Right lobe of liver (tissue), 6 donors: ENCODE results near the gene KRTAP4-3. TPM values are rescaled to one million over a fixed set of nuclear protein-coding genes. Genes with fewer than 3 reads are reported as not detected.
"Not testable (repeated sequence)": the region's sequence is repeated elsewhere in the genome, so short reads cannot be mapped to it uniquely, and the experiment has no call there.

Source experiments
- ATAC-seq, 4 donors: fragments of 200-7000 bp; cut with Tn5 transposase; one replicate each; pipeline ENCODE4 v1.9.1; 2020; ENCODE audit warnings: mild to moderate bottlenecking in 4 of 4, moderate library complexity in 4 of 4
- DNase-seq, 3 donors: peaks; one replicate each; pipeline ENCODE4 v3.0.0-alpha.2; 2020
- H3K27ac ChIP-seq, 3 donors: fragments of 200-600 bp; one replicate each; pipeline ENCODE4 v1.8.0; 2022
- H3K27me3 ChIP-seq, 2 donors: fragments of 200-600 bp; one replicate each; pipeline ENCODE4 v1.8.0; 2022
- H3K36me3 ChIP-seq, 4 donors: fragments of 200-600 bp; sonication (generic) in 1 of 4; one replicate each; pipeline versions ENCODE4 v1.5.1 to v1.8.0; 2017 to 2022; ENCODE audit warnings: control low read depth in 1 of 4
- H3K4me1 ChIP-seq, 4 donors: fragments of 200-600 bp; sonication (generic) in 1 of 4; one replicate each; pipeline versions ENCODE4 v1.5.1 to v1.8.0; 2017 to 2022; ENCODE audit warnings: control low read depth in 1 of 4
- H3K4me3 ChIP-seq, 3 donors: fragments of 200-600 bp; one replicate each; pipeline ENCODE4 v1.8.0; 2022
- H3K9me3 ChIP-seq, 4 donors: fragments of 200-600 bp; sonication (generic) in 1 of 4; one replicate each; pipeline versions ENCODE4 v1.5.1 to v1.8.0; 2017 to 2022; ENCODE audit warnings: control low read depth in 1 of 4
- POLR2A ChIP-seq: fragments of 450-650 bp; IDR thresholded peaks from one replicate; pipeline ENCODE4 v1.6.1; 2017; ENCODE audit warnings: antibody characterized with exemption, mild to moderate bottlenecking
- WGBS: methylation state at CpG from one replicate; pipeline ENCODE4 v1.1.6; 2018; ENCODE audit warnings: low coverage, low lambda C conversion rate; ENCODE audit not compliant: insufficient coverage; ENCODE audit errors: missing lambda C conversion rate; 5-methylcytosine and 5-hydroxymethylcytosine counted together
- intact Hi-C, 2 donors: fragments of 100-400 bp; cut with DNase I; formaldehyde crosslinking; loops; one replicate each; pipeline versions ENCODE4 v1.11.2 to v1.14.1; 2022
- small RNA-seq, 2 experiments: library from RNA; depleted of rRNA; stranded (forward); fragments of <200 nt; gene quantifications; one replicate each; pipeline ENCODE3, GENCODE V24; 2016
- total RNA-seq, 6 experiments: library from RNA; depleted of rRNA in 2 of 6; stranded (reverse); fragments of >200 nt in 2 of 6; fragmentation: NEBNext Ultra II Directional in 3 of 6; extraction: Animal tissue kit (Norgen Biotek cat#: 25700) in 3 of 6; gene quantifications; one replicate each; pipeline versions ENCODE4 v1.1.0 to v1.2.4, GENCODE V29; 2016 to 2023
- TF ChIP-seq, protein P1 (sequence below), 4 donors: fragments of 200-600 bp in 3 of 4; fragments of 450-650 bp in 1 of 4; IDR thresholded peaks; one replicate each; pipeline versions ENCODE4 v1.5.1 to v1.8.0; 2016 to 2022; ENCODE audit warnings: antibody characterized with exemption in 4 of 4, mild to moderate bottlenecking in 2 of 4
- donor health status: DM: no; HTN: yes; CAD: no.
- donor health status: DM: no; HTN: no; CAD: no.
- donor health status: DM: no; HTN: no; CAD: no.
- donor health status: DM: no; HTN: yes; CAD: no.
- donor health status: DM: no; HTN: yes; CAD: no.

KRTAP4-3 gene
- total RNA-seq, 6 experiments from 2014 or later: not detected

DNA sequence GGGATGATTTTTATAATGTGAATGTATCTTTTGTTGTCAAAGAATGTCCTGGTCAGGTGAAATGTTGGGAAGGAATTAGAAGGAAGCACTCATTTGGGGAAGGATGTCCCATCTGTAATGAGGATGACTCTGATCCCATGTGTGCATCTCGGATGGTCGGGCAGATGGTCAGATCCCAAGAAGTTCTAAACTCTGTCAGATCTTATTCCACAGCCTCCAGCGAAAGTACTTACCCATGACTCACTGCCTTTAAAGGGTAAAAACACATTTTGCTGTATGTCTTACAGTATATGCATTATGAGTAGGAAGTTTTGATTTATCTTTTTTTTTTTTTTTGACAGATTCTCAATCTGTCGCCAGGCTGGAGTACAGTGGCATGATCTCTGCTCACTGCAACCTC, 49.3 kb downstream of the KRTAP4-3 start:
- H3K27me3 ChIP-seq: no peaks in the 10 kb centered on the region
- H3K4me1 ChIP-seq: no peaks in the 10 kb centered on the region
- DNase-seq (no peak), ATAC-seq (no peak)
- no peaks in the 10 kb centered on the region for H3K36me3 ChIP-seq
- H3K4me3 ChIP-seq: no peak overlapping the region
- TF ChIP-seq, protein P1, sequence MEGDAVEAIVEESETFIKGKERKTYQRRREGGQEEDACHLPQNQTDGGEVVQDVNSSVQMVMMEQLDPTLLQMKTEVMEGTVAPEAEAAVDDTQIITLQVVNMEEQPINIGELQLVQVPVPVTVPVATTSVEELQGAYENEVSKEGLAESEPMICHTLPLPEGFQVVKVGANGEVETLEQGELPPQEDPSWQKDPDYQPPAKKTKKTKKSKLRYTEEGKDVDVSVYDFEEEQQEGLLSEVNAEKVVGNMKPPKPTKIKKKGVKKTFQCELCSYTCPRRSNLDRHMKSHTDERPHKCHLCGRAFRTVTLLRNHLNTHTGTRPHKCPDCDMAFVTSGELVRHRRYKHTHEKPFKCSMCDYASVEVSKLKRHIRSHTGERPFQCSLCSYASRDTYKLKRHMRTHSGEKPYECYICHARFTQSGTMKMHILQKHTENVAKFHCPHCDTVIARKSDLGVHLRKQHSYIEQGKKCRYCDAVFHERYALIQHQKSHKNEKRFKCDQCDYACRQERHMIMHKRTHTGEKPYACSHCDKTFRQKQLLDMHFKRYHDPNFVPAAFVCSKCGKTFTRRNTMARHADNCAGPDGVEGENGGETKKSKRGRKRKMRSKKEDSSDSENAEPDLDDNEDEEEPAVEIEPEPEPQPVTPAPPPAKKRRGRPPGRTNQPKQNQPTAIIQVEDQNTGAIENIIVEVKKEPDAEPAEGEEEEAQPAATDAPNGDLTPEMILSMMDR (IDR thresholded peaks at IDR 0.05): no peak
- no peak for TF ChIP-seq POLR2A
- no peaks in the 10 kb centered on the region for H3K9me3 ChIP-seq
- intact Hi-C loops: no loop called here
- H3K27ac ChIP-seq: no peak overlapping the region
- 55% methylated on average over 4 of the region's 4 CpGs for WGBS

DNA sequence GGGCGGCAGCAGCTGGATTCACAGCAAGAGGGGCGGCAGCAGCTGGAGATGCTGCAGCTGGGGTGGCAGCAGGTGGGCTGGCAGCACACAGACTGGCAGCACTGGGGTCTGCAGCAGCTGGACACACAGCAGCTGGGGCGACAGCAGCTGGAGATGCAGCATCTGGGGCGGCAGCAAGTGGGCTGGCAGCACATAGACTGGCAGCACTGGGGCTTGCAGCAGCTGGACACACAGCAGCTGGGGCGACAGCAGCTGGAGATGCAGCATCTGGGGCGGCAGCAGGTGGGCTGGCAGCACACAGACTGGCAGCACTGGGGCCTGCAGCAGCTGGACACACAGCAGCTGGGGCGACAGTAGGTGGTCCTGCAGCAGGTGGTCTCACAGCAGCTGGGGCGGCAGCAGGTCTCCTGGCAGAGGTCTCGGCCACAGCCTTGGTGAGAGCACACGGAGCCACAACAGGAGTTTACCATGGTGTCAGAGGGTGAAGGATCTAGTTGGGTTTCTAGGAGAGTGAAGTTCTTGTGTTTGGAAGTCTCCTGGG, 50.1 kb downstream of the KRTAP4-3 start, which contains the start of gene KRTAP4-11:
Gene KRTAP4-11, minus strand, starts transcription at position 528 of the 541 bp plus-strand sequence. Its CDS starts 58 bp downstream, at position 470.
- H3K9me3 ChIP-seq, H3K27ac ChIP-seq, DNase-seq, ATAC-seq, intact Hi-C loops, H3K36me3 ChIP-seq, H3K4me3 ChIP-seq, H3K4me1 ChIP-seq, H3K27me3 ChIP-seq: not testable (repeated sequence)
- WGBS: 33% methylated on average over 4 of the region's 10 CpGs

Small RNAs within 50 kb of the gene (small RNA-seq; reads per million reads assigned to genes)
- gene KRTAP4-17P: 0 reads per million in 2 experiments

Other genes starting within 250 kb of the KRTAP4-3 start
- 10 to 100 TPM in 2 of 6 experiments, 1 to 10 TPM in 1, under 1 TPM in 1, not detected in 2; 0.49 to 17.6 (median 10.0) TPM for gene KRT23, start 230.6 kb downstream of the KRTAP4-3 start, total RNA-seq
- gene KRT39, start 201.3 kb downstream of the KRTAP4-3 start, total RNA-seq: not detected
- not detected for gene KRT40, start 183.9 kb downstream of the KRTAP4-3 start, total RNA-seq
- gene KRTAP3-3, start 174.1 kb downstream of the KRTAP4-3 start, total RNA-seq: not detected
- not detected for gene KRTAP3-2, start 168.3 kb downstream of the KRTAP4-3 start, total RNA-seq
- not detected for gene KRTAP3-1, start 159.1 kb downstream of the KRTAP4-3 start, total RNA-seq
- not detected for gene KRTAP1-5, start 141.0 kb downstream of the KRTAP4-3 start, total RNA-seq
- not detected for gene KRTAP1-4, start 138.0 kb downstream of the KRTAP4-3 start, total RNA-seq
- not detected for gene KRTAP1-3, start 133.3 kb downstream of the KRTAP4-3 start, total RNA-seq
- not detected for gene KRTAP1-1, start 126.8 kb downstream of the KRTAP4-3 start, total RNA-seq
- not detected for gene KRTAP2-1, start 120.9 kb downstream of the KRTAP4-3 start, total RNA-seq
- gene KRTAP2-2, start 113.0 kb downstream of the KRTAP4-3 start, total RNA-seq: not detected
- not detected for gene KRTAP2-3, start 108.1 kb downstream of the KRTAP4-3 start, total RNA-seq
- gene KRTAP2-4, start 102.3 kb downstream of the KRTAP4-3 start, total RNA-seq: not detected
- not detected for gene KRTAP4-7, start 84.1 kb downstream of the KRTAP4-3 start, total RNA-seq
- gene KRTAP4-8, start 70.1 kb downstream of the KRTAP4-3 start, total RNA-seq: not detected
- gene KRTAP4-16, start 66.0 kb downstream of the KRTAP4-3 start, total RNA-seq: not detected
- gene KRTAP4-9, start 62.8 kb downstream of the KRTAP4-3 start, total RNA-seq: not detected
- gene KRTAP4-11, start 49.8 kb downstream of the KRTAP4-3 start, total RNA-seq: not detected
- gene KRTAP4-12, start 44.0 kb downstream of the KRTAP4-3 start, total RNA-seq: not detected
- gene KRTAP4-6, start 27.7 kb downstream of the KRTAP4-3 start, total RNA-seq: not detected
- not detected for gene KRTAP4-5, start 18.4 kb downstream of the KRTAP4-3 start, total RNA-seq
- gene KRTAP4-4, start 7.5 kb downstream of the KRTAP4-3 start, total RNA-seq: not detected
- not detected for gene KRTAP4-2, start 10.0 kb upstream of the KRTAP4-3 start, total RNA-seq
- gene KRTAP4-1, start 16.7 kb upstream of the KRTAP4-3 start, total RNA-seq: not detected
- not detected for gene KRTAP9-1, start 21.7 kb upstream of the KRTAP4-3 start, total RNA-seq
- gene KRTAP9-2, start 58.4 kb upstream of the KRTAP4-3 start, total RNA-seq: not detected
- not detected for gene KRTAP9-3, start 64.2 kb upstream of the KRTAP4-3 start, total RNA-seq
- gene KRTAP9-8, start 69.8 kb upstream of the KRTAP4-3 start, total RNA-seq: not detected
- not detected for gene KRTAP9-4, start 81.5 kb upstream of the KRTAP4-3 start, total RNA-seq
- not detected for gene KRTAP9-9, start 87.2 kb upstream of the KRTAP4-3 start, total RNA-seq
- gene KRTAP9-6, start 97.2 kb upstream of the KRTAP4-3 start, total RNA-seq: not detected
- not detected for gene KRTAP9-7, start 107.5 kb upstream of the KRTAP4-3 start, total RNA-seq
- gene KRTAP29-1, start 134.6 kb upstream of the KRTAP4-3 start, total RNA-seq: not detected
- not detected for gene KRTAP16-1, start 141.1 kb upstream of the KRTAP4-3 start, total RNA-seq
- gene KRTAP17-1, start 147.5 kb upstream of the KRTAP4-3 start, total RNA-seq: not detected
- not detected for gene KRT33A, start 182.6 kb upstream of the KRTAP4-3 start, total RNA-seq
- not detected for gene KRT33B, start 201.6 kb upstream of the KRTAP4-3 start, total RNA-seq
- not detected for gene KRT34, start 214.1 kb upstream of the KRTAP4-3 start, total RNA-seq
- not detected for gene KRT31, start 229.4 kb upstream of the KRTAP4-3 start, total RNA-seq